ENCODE measurements around the gene RBM38.

The RBM38 gene

DNA sequence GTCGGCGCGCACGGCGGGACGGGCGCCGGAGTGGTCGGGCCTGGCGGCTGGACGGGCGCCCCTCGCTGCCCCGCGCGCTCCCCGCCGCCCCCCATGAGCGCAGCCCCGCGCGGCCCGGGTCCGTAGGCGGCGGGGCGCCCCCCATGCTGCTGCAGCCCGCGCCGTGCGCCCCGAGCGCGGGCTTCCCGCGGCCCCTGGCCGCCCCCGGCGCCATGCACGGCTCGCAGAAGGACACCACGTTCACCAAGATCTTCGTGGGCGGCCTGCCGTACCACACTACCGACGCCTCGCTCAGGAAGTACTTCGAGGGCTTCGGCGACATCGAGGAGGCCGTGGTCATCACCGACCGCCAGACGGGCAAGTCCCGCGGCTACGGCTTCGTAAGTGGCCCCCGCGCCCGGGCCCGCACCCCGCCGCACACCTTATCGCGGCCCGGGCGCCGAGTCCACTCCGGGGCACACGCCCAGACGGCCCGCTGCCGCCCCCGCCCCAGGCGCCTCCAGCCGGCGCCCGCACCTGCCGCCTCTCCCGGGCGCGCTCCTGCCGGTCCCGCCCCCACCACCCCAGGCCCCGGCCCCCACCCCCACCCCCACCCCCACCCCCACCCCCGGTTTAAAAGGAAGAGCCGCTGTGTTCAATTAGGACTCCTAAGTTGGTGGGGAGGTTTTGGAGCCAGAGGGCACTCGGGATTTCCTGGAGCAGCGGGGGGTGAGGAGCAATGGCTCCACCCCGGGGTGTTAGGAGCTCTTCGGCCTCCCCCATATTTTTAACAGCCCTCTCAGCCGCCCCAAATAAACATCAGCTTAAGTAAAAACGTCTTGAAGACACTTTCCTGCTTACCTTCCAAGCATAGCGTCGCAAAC, 474 bp downstream of the RBM38 start:
- no peak for DNase-seq (ENCODE audit: low read depth)

DNA sequence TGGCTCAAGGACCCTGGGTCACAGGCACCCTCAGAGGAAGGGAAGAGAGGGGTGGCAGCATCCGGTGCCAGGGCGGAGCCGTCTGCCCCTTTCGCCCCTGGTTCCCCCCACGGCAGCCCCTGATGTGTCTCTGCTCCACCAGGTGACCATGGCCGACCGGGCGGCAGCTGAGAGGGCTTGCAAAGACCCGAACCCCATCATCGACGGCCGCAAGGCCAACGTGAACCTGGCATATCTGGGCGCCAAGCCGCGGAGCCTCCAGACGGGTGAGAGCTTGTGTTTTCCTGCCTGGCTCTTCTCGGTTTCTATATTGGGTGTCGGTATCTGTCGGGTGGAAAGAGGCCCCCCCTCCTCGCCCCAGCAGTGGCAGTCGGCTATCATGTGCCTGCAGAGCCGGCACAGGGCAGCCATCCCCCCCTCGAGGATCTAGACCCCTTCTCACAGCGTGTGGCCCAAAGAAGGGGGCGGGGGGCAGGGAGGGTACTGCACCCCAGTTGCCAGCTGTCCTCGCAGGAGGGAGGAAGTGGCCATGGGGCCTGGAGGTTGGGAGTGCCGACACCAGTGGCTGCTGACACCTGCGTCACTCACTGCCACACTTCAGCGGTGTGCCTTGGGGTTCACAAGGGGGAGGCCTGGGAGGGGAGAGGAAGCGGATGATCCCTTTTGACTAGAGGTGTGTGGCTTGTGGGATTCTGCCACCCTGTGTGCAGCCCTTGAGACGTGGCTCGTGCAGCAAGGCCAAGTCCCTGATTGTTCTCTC, 1.5 kb downstream of the RBM38 start:
- DNase-seq (ENCODE audit: low read depth): no peak

DNA sequence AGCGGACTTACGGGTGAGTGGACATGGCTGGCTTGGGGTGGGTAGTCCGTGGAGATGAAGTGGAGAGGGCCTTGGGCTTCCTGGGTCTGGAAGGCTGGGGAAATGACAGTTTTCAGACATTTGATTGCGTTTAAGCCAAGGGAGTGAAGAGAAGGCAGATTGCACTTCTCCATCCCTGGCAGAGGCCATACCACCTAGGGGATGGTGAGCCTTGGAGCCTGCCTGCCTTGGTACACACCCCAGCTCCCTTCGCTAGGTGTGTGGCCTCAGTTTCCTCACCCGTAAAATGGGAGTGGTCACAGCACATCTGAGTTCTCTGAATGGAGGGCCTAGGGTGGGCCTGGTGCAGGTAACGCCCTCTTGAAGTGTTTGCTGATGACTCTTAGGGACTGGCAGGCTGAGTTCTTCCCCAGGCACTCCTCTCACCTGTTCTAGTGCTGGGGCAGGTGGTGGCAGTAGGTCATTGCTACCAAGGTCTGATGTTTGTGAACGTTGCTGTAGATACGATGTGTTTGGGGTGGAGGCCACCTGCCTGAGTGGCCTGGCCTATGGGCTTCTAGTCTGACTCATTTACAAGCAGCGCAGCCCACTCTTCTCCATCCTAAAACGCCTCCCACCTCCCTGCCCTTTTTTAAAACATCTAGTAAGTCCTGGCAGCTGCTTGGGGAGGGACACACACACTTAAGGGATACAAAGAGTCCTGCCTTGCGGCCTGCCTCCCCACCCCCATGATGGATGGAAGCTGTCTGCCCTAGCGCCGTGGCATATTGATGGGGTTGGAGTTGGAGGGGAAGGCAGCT, 2.3 kb downstream of the RBM38 start:
- DNase-seq (ENCODE audit: low read depth): no peak

DNA sequence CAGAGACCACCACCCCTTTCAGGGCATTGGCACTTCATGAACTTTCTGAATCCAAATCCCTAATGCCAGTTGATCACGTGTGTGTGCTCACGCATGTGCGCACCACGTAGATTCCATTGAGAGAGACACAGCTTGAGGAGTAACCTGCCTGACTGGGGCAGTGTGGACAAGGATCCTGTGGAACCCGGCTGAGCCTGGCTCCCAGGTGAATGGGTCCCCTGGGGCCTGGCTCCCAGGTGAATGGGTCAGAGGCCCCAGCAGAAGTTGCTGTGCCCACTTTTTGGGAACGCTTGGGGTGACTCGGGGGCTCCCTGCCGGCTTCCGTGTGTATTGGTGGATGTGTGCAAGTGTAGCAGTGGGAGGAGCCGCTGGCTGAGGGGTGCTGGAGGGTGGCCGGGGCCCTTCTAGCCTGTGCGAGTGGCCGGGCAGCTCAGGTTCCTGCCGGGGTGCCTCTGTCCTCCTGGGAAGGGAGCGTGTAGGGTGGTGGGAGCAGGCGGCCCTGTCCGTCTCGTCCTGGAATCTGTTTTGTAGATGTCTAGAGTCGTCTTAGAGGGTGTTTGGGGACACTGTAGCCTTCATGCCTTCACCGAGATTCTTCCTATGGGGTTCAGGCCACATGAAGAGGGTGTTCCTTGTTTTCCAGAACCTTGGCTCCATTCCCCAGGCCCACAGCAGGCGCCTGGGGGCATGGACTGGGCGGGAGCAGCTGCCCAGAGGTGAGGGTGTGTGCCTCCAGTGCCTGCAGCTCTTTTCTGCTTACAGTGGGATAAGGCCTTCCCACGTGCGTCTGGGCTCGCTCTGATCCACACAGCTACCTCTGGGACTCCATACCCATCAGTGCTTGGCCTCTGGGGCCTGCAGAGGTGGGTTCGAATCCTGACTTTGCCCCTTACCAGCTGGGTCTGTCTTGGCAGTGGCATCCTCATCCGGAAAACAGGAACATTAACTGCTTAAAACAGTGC, 3.2 kb downstream of the RBM38 start:
- DNase-seq (ENCODE audit: low read depth): no peak

DNA sequence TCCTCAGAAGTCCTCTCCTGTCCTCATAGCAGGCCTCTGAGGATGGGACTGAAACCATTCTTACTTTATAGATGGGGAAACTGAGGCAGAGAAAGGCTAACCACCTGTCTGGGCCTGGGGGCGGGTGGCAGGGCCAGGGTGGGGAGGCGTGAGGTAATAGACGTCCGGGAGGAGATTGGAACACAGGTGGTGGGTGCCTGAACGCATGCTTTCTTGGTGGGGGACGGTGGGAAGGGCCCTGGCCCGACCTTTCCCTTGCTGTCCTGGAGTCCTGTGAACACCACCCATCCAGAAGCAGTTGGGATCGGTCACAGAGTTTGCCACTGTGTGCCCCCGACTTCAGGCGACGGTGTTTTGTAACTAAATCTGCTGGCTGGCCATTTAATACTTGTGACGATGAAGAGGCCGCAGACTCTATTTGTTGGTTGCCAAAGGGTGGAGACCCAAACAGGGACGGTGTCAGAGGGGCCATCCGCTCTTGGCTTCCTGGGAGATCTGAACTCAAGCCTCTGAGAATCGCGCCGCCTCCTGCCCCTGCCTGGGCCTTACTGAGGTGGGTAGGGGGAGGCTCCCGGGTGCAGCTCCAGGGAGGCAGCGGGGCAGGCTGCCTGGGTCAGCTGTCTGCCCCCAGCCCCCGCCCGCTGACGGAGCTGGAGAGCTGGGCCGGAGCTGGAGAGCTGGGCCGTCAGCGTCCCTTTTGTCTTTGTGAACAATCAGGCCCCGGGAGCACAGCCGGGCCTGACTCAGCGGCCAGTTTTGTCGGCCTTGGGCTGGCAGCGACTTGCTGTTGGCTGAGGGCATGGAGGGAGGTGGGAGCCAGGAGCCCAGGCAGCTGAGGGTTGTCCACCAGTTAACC, 4.1 kb downstream of the RBM38 start:
- no peak for DNase-seq (ENCODE audit: low read depth)

DNA sequence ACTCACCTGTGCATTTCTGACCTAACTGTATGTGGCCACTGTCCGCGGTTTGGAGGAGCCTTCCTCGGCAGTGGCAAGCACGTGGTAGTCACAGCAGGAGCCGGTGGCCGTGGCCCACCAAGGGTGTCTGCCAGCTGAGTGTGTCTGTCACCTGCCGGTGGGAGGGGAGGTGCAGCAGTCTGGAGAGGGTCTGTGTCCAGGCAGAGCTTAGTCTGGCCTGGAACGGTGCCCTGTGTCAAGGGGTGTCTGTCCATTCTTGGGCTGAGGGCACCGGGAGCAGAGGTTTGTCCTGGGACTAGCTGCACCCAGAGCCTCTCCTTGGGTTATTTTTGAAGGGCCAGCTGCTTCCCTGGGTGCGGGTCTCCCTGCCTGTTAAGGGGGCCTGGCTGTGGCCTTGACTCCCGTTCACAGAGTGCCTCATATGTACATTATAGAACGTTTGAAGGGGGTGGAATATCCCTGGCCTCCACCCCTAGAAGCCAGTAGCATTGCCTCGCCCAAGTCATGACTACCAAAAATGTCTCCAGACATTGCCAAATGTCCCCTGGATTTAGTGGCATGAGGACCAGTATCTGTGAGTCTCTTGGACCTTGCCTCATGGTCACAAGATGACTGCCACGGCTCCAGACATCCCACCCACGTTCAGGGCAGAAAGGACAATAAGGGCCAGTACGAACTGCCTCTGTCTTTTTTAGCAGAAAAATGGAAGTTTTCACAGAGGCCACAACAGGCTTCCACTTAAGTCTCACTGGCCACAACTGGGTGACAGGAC, 5.2 kb downstream of the RBM38 start:
- DNase-seq (ENCODE audit: low read depth): no peak

DNA sequence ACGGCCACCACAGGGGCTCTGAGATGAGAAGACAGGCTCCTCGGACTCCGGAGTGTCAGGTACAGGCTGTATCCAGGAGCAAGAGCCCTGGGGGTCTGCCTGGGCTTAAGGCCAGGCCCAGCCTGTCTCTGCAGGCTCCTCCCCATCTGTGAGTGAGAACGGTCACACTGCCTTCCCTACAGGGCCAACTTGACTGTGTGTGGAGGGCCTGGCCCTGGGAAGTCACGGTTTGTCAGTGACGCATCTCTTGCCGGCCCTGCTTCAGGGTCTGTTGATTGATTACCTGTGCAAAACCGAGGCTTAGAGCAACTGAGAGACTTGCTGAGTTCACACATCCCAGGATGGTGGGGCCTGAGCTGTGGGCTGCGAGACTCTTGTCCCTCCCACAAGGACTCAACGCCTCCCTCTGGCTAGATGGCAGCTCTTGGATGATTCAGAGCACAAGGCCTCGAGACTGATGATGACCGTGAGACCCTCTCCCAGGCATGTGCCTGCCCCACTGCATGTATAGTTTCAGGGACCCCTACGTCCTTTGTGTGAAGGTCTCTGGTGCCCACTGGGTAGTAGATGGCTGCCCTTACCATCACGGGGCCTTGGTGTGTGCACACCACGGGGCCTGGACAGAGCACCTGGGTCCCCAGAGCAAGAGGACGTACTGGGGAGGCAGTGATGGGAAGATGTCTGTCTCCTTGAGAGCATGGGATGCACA, 5.9 kb downstream of the RBM38 start:
- no peak for DNase-seq (ENCODE audit: low read depth)

DNA sequence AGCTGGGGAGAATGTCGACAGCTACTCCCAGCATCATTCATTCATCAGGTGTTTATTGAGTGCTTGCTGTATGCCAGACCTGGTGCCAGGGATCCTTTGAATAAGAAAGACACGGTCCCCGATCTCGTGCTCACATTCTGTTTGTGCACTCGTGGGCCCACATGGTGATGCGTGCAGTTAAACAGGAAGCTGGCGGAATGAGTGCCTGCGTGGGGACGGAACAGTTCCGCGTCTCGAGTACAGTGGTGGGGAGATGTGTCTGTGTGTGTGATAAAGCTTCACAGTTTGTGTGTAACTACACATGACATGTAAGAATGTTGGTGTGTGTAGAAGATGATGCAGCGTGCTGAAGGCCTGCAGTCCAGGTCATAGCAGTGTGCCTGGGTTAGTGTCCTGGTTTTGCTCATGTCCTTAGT, 6.5 kb downstream of the RBM38 start:
- DNase-seq (ENCODE audit: low read depth): no peak

DNA sequence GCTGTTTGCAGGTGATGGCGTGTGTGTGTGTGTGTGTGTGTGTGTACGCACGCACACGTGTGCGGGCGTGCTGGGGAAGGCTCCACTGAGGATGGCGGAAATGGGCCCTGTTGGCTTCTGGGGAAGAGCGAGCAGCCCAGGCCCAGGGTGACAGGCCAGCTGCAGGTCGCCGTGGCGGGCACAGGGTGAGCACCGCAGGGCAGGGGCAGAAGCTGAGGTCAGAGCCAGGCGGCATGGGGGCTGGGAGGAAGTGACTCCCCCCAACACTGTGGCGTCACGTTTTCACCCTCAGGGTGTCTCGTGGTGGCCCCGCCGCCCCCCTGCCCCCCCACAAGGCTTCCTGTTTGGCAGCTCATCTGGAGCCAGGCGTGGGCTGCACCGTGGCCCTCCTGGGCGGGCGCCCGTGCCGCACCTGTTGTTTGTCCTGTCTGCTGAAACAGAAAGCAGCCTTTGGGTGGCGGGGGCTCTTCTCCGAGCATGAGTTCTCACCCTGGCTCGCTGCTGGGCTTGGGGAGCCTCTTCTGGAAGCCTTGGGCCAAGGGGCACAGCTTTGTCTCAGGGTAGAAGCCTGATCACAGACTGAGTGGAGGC, 7.1 kb downstream of the RBM38 start:
- no peak for DNase-seq (ENCODE audit: low read depth)

DNA sequence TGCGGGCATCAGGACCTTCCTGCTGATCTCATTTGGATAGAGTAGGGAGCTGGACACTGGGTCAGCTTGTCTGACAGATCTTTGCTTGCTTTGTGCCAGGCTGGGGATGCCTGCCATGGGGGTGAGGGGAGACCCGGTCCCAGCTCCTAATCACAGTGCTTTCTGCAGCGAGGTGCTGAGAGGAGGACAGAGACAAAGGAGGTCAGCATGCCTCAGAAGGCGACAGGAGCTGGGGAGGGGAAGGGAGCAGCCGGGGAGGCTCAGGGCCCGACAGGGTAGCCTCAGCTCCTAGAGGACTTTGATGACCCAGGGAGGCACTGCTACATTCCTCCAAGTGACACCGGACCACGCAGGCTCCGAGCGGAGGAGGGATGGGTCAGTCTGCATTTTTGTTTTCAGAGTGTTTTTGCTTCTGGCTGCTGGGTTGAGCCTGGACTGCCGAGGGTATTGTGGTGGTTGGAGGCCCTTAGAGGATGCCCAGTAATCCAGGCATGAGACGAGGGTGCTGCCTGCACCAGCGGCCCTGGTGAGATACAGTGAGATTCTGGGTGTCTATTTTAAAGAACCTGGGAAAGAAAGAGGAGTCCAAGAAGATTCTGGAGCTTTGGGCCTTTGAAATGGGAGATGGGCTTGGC, 7.8 kb downstream of the RBM38 start:
- no peak for DNase-seq (ENCODE audit: low read depth)

DNA sequence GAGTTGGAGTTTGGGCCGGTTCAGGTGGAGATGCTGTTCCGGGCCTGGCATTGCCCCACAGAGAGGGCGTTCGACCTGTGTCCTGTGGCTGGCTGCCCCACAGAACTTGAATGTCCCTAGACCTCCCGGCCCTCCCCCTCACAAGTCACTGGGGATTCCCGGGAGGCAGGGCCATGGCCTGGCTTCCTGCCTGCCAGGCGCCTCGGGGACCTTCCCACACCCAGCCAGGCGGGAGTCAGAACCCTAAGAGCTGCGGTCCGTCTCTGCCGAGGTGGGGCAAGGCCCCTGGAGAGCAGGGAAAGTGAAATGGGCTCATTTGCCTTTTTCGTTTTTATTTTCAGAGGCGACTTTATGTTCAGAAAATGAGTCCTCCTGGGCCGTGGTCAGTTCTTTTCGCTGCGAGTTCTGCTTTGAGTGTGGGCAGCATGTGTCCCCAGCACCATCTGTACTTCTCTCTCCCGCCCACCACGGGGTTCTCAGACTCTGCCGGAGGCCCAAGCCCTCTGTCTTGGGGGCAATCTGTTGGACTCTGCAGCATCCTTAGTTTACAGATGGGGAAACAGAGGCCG, 8.5 kb downstream of the RBM38 start:
- no peak for DNase-seq (ENCODE audit: low read depth)

DNA sequence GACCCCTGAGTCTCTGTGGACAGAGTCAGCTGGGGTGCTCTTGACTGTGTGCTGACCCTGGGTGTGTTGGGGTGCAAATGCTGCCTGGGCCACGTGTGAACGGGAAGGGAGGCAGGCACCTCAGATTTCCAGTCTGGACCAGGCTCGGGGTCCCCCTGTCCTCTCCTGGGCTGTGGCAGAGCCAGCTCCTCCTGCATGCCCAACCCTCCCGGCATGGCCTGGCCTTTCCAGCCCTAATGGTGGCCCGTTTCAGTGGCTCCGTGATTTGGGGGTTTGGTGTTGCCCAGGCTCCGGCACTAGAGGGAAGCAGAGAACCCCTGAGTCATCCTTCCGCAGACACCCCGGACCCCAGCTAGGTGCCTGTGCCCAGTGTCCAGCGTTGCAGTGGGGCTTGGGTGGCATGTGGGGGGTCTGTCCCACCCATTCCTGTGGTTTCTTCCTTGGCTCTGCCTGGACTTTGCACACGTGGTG, 9.1 kb downstream of the RBM38 start:
- no peak for DNase-seq (ENCODE audit: low read depth)

DNA sequence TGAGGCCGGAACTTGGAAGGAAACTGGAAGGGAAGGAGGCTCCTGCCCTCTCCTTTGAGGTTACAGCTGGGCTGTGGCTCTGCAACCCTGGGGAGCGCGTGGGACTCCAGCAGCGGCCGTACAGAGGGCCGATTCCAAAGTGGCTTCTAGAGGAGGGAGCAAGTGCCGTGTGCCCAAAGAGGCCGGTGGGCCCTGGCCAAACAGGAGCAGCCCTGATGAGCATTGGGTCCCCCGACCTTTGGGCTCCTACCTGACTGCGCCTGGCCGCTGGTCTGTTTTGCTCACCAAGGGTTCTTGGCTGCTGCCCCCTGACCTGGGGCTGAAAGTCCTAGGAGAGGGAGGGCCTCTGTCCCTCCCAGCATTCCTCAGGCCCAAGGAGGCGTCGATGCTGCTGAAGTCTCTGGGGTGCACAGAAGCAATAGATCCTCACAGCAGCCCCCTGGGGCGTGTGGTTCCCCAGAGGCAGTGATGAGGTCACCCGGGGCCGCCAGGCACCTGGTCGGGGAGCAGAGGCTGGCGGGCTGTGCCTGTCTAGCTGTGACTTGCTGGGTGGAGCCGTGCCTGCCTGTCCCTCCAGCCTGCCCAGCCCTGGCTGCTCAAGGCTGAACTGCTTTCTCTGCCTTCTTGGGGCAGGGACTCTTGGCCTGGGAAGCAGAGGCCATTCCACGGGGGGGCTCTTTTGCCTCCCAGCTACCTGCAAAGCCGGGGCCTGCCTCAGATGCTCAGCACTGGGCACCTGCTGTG, 9.8 kb downstream of the RBM38 start:
- DNase-seq (ENCODE audit: low read depth): no peak

DNA sequence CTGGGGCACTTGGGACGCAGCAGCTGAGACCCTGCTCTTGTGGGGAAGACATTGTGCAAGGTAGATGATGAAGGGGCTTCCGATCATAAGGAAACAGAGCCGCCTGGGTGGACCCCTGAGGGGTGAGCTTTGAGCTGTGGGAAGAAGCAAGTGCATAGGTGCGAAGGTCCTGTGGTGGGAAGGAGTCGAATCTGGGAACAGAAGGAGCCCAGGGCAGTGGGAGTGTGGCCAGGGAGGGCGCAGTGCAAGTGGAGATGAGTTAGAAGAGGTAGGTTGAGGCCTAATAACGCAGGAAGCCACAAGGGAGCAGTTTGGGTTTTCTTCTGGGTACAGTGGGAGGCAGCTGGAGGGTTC, 10.3 kb downstream of the RBM38 start:
- no peak for DNase-seq (ENCODE audit: low read depth)

DNA sequence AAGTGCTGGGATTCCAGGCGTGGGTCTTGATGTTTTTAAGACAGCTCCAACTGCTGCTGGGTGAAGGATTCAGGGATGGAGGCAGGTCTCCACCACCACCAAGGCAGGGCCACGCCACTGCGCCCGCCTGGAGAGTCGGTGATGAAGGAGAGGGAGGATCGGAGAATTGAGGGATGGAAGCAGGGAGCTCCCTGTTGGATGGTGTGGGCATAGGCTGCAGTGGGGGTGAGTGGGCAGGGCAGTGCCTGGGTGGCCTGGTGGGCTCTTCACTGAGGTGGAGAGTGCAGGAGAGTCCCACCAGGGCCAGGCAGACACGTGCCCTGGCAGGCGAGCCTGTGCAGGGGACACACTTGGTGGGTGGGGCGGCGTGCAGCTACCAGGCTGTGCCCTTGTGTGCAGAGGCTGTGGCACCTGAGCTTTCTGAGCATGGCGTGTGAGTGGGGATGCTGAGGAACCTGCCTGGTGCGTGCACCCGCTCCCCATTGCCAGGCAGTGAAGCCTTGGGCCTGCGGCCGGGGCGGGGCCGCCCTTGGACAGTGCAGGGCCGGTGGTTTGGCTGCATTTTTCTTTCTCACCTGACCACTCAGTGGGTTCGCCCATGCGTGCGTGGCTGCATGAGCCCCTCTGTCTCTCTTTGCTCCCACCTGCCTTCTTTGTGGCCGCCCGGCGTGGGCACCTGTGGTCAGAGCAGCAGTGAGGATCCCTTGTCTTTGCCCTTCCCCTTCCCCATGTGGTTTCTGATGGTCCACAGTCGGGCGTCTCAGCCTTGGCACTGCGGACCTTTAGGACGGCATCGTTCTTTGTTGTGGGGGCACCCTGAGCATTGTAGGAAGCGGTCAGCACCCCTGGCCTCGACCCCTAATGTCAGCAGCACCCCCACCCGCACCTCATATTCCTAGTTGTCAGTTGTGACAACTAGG, 11.3 kb downstream of the RBM38 start:
- DNase-seq (ENCODE audit: low read depth): no peak

DNA sequence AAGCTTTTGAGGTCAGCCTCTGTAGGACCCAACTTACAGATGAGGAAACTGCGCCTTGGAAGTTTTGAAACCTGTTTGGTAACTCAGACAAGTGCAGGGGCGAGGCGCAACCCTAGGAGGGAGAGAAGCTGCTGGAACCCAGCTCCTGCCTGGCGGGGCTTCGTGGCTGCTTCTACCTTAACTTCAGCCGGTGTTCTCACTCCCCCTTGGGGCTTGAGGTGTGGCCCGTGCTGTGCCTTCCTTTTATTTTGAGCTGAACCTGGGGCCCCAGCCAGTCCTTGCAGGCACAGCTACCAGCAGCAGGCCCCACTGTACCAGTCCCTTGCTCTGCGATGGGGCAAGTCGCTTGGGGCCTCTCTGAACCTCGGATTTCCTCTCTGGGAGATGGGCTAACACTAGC, 12.0 kb downstream of the RBM38 start:
- no peak for DNase-seq (ENCODE audit: low read depth)

All from GM04504 (cell line).